NCI-H2107 treated with DMSO at 0.1 percent for 48 hours (cell line): ENCODE results near the gene RAPGEF3.
A peak's percentile ranks its signal among the peaks of the same experiment; 100 is the strongest.

Source experiments
- DNase-seq: peaks from one replicate; lab custom pipeline; 2025; ENCODE audit not compliant: unreplicated experiment; lab: John Stamatoyannopoulos, UW

RAPGEF3 gene

DNA sequence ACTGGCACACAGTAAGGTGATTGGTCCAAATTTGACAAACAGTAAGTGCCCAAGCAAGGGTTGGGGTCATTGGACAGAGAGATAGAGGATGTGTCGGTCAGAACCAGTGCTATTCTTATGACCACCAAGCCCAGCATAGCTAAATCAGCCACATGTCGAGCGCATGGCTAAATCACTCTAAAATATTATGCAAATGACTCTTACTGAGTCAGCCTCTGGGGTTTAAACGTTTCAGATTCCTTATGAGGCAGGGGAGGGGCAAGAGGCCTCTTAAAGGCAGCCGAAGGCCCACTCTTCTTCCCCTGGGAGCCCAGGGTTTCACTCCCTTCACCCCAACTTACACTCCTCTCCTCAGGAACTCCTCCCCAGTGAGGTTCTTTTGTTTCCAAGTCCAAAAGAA, 32.8 kb downstream of the RAPGEF3 start:
- no peak for DNase-seq

GRCh38 chr12:47725091-47725772, 33.4 kb downstream of the RAPGEF3 start, which contains the start of gene ENDOU:
Gene ENDOU (minus strand): TSS chr12:47725490. CDS start chr12:47725413, 77 bp downstream.
- DNase-seq, result no peak

GRCh38 chr12:47722941-47723631, 35.6 kb downstream of the RAPGEF3 start:
- DNase-seq, result no peak

DNA sequence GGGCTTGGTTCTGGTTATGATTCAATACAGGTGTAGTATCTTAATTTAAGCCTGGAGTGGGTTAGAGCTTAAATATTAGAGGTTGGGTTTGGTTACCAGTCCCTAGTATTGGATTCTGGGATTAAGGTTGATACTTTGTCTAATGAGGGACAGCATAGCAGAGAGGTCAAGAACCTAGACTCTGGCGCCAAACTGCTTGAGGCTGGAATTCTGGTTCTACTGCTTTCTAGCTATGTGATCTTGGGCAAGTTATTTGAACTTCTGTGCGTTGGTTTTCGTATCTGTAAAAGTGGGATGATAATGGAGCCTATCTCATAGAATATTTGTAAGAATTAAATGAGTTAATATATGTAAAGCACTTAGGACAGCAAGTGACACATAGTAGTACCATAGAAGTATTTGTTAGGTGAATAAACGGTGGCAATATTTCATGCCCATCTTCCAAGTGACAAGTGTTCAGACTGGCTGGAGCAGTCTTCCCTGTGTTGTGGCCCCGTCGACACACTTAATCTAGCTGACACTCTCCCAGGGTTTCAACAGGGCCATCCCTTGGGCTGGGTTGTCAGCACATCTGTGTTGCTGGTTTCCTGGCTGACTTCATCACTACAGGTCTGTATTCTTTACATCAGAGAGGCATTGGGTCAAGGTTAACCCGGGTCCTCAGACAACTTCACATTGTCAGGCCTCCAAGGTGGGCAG, 36.4 kb downstream of the RAPGEF3 start:
- no peak for DNase-seq

GRCh38 chr12:47721431-47721973, 37.2 kb downstream of the RAPGEF3 start:
- DNase-seq, result no peak

- DNase-seq, result no peak
Observed at GRCh38 chr12:47718531-47718930, 40.1 kb downstream of the RAPGEF3 start.

DNA sequence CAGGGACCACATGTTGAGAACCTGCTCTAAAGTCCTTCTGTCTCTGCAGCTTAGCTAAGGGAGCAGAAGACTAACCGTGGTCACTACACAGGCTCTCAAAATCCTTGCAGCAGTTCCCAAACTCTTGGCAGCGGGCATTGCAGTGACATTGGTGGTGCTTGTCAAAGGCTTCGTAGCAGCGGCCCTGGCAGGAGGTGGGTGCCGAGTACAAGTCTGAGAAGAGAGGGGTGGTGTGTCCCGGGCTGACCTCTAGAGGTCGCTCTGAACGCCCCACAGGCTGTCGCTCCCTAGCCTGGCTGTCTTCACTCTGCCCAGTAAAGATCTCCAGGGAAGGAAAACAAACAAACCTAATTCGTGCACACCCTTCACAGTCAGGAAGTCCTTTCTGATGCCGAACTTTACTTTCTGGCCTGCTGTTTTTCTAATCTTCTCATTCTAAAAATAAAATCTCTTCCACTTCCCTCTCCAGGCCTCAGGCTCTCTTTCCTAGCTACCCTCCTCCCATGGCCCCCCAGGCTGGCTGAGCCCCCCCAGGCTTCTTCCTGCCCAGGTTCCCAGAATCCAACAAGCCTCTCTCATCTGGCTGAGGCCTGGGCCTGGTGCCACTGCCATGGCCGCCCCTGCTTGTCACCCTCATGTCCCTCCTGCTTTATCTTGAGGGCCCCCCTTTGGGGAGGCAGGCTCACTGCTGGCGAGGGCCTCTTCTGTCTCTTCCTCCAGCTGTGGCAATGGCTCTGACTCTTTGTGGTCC, 41.1 kb downstream of the RAPGEF3 start:
- DNase-seq, result peak; percentile 65

DNA sequence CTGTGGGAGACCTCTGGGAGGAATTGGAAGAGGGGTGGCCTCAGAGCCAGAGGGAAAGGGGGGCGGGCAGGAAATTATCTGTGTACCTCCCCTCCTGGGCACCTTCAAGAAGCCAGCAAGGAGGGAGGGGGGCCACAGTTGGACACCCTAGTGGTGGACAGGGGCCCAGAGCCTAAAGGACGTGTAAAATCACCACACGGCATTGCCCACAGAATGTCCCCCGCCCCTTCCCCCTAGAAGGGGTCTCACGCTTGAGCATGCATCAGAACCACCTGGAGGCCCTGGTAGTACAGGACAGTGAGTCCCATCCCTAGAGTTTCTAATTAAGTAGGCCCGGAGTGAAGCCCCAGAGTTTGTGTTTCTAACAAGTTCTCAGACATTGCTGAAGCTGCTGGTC, 41.6 kb downstream of the RAPGEF3 start:
- no peak for DNase-seq

DNA sequence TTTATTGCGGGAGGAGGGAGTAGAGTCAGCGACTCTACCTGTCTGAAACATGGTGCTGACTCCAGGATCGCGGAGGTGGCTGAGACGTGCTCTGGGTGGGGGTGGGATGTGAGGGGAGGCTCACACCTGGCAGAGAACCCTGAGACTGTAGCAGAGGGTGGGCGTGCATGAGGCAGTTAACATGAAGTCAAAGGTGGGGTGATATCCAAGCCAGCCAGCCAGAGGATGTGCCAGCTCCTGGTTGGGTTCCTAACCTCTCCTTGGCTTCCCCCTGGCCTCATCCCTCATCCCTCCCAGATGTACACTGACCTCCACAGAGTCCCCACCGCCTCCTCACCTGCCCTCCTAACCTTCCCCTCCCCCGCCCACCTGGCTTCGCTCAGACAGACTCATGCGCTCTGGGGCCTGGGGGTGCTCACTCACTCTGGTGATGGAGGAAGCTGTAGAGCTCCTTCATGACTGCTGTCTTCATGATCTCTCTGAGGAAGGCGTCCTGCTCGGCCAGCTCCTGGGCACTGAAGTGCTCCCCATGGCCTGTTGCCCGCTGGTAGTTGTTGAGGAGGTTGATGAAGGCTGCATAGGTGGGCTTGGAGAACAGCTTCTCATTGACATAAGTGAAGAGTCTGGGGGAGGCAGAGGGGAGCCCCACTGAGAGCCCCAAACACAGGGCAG, 42.7 kb downstream of the RAPGEF3 start:
- no peak for DNase-seq

- DNase-seq, result peak; percentile 89
Observed at GRCh38 chr12:47715393-47715876, 43.2 kb downstream of the RAPGEF3 start.

DNA sequence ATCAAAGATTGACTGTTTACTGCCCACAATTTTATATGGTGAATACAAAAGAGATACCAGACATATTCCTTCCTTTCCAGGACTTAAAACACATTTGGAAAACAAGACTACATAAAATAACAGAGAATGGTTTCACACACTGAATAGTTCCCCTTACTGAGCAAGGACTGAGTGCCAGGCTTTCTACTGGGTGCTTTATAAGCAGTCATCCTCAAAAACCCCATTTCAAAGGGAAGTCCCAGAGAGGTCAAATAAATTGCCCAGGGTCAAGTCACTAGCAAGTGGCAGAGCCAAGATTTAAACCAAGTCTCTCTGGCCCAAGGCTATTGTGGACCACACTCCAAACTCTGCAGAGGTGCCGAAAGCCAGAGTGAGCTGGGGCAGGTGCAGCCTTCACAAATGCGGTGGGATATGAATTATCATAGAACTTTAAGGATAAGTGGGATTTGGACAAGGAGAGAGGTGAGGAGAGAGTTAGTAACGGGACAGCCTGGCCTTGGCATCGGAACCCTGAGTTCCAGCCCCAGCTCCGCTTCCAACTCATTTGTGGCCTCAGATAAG, 43.8 kb downstream of the RAPGEF3 start:
- no peak for DNase-seq

DNA sequence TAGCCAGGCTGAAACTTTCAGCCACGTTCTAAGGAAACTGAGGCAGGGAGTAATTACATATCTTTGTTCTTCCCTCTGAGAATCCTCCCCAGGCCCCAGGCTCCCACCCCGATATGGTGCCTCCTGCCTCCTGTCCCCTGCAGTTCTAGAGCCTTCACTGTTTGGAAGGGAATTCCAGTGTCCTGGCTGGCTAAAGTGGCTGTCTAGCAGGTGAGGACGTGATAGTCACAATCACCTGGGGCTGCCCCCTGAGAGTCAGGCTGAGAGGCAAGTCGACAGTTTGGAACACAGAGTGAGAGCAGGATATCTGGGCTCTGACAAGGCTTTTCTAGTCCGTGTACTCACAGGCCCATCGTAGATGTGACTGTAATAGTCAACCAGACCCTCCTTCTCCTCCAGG, 46.5 kb downstream of the RAPGEF3 start:
- no peak for DNase-seq

DNA sequence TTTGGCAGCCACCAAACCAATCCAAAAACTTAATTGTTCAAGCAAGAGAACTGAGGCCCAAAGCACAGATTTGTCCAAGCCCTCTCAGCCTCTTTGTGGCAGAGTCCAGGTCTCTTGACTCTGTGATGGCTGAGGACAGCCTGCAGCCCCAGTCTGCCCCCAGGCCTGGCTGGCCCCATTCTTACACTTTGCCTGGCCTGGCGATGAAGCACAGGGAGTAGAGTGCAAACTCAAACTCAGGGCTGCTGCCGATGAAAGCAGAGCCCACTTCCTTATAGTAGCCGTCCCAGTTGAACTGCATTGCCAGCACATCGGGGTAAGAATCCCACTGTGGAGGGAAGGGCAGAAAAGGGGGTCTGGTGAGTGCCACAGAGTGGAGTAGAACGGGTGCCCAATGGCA, 47.2 kb downstream of the RAPGEF3 start:
- no peak for DNase-seq

DNA sequence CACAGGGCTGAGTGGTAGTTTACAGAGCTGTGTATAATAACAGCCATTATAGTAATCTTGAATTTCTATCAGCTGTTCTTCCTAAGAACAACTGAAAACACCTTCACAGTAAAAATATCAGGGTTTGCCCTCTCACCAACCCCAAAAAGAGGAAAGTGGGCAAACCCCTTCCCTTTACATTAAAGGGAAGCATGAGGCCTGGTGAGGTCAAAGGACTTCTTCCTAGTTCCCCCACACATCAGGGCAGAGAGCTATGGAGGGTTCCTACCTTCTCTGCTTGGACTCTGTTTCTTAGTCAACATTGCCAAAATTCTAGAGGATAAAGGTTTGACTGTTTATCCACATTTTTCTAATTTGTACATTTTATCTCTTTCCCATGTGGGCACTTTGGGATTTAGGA, 48.4 kb downstream of the RAPGEF3 start:
- no peak for DNase-seq

- DNase-seq, result no peak
Observed at GRCh38 chr12:47709671-47710070, 49.0 kb downstream of the RAPGEF3 start.

DNA sequence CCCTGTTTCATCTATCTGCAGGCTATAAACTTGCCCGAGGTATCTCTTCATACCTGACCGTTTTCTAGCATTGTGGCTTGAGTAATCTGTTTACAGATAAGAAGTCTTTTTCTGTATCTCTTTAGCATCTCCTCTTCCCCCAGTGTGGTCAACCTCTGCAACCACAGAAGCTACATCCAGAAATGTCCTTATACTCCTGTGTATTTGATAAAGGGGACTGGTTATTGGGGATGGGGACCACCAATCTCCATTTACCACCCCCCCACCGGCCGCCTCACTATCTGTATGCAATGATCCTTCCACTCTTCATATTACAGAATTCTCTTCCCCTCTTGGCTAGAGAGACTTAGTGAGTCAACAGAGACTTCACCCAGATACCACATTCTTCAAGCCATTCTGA, 49.4 kb downstream of the RAPGEF3 start:
- no peak for DNase-seq

- no peak for DNase-seq
Observed at GRCh38 chr12:47707905-47708543, 50.7 kb downstream of the RAPGEF3 start.

DNA sequence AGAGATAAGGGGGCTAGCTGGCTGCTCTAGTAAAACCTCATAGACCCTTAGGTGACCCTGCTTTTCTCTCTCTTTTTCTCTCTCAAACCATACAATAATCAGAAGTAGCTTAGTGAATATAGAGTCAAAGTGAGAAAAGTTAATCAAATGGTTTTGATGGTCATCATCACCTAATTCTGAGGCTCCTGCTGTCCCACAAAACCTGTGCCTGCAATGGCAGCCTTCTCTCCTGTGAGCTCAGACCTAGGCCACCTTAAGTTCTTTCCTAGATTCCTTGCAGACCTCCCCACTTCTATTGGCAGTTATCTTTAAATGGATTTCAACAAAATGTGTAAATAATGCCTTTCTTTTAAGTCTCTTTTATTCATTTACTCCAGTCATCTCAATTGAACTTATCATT, 51.3 kb downstream of the RAPGEF3 start:
- DNase-seq, result no peak

GRCh38 chr12:47705566-47706425, 52.9 kb downstream of the RAPGEF3 start, which contains the start of gene RPAP3:
Gene RPAP3 (minus strand): TSS chr12:47706030. CDS start chr12:47702840, 3,190 bp downstream.
- DNase-seq, result peak; percentile 80
